Mesenchymal stem cell (in vitro differentiated cells and primary cell): Measurements from ENCODE around the gene PAGR1.
"Not testable (repeated sequence)": the region's sequence is repeated elsewhere in the genome, so short reads cannot be mapped to it uniquely, and the experiment has no call there.

Experiments
- DNase-seq: peaks from one replicate; pipeline ENCODE4 v3.0.0-alpha.2; 2013
- H2AFZ ChIP-seq: one replicate; pipeline ENCODE4 v1.6.1; 2013; ENCODE audit warnings: low read depth, mild to moderate bottlenecking, control low read depth, inconsistent platforms, low read length, moderate library complexity
- H2AK5ac ChIP-seq: 2 replicates; pipeline ENCODE4 v1.6.1; 2013; ENCODE audit warnings: low read length, moderate library complexity, mild to moderate bottlenecking, inconsistent platforms; ENCODE audit not compliant: severe bottlenecking
- H2BK120ac ChIP-seq: one replicate; pipeline ENCODE4 v1.6.1; 2013; ENCODE audit warnings: low read depth, mild to moderate bottlenecking, inconsistent platforms, low read length, moderate library complexity
- H2BK12ac ChIP-seq, 2 experiments: one replicate each; pipeline ENCODE4 v1.6.1; 2013; ENCODE audit warnings: inconsistent platforms in 2 of 2, low read length in 2 of 2, mild to moderate bottlenecking in 2 of 2, moderate library complexity in 2 of 2, control low read depth in 1 of 2
- H2BK15ac ChIP-seq: one replicate; pipeline ENCODE4 v1.6.1; 2013; ENCODE audit warnings: mild to moderate bottlenecking, low read depth, inconsistent platforms; ENCODE audit not compliant: poor library complexity, severe bottlenecking
- H2BK5ac ChIP-seq: 2 replicates; pipeline ENCODE4 v1.6.1; 2013; ENCODE audit warnings: low read depth, mild to moderate bottlenecking, low read length, control low read depth, inconsistent platforms; ENCODE audit not compliant: poor library complexity, severe bottlenecking
- H3K14ac ChIP-seq, 2 experiments: one replicate each; pipeline ENCODE4 v1.6.1; 2013; ENCODE audit warnings: inconsistent platforms in 2 of 2, low read length in 2 of 2, control low read depth in 1 of 2, mild to moderate bottlenecking in 1 of 2, moderate library complexity in 1 of 2
- H3K18ac ChIP-seq, 2 experiments: one replicate each; pipeline ENCODE4 v1.6.1; 2013; ENCODE audit warnings: inconsistent platforms in 2 of 2, low read length in 2 of 2, control low read depth in 1 of 2, low read depth in 1 of 2, mild to moderate bottlenecking in 1 of 2
- H3K23ac ChIP-seq, 2 experiments: one replicate each; pipeline ENCODE4 v1.6.1; 2013; ENCODE audit warnings: inconsistent platforms in 2 of 2, low read length in 2 of 2, mild to moderate bottlenecking in 2 of 2, moderate library complexity in 2 of 2, control low read depth in 1 of 2
- H3K27ac ChIP-seq: 2 replicates; pipeline ENCODE4 v1.5.1; 2013; ENCODE audit warnings: mild to moderate bottlenecking, moderate library complexity, low read length, control low read depth, inconsistent platforms; ENCODE audit not compliant: poor library complexity, severe bottlenecking
- H3K27me3 ChIP-seq, 2 experiments: 2 replicates each; pipeline versions ENCODE4 v1.6.1 to v1.7.0; 2013; ENCODE audit warnings: low read length in 2 of 2, mild to moderate bottlenecking in 2 of 2, moderate library complexity in 2 of 2, control low read depth in 1 of 2, inconsistent platforms in 1 of 2; ENCODE audit not compliant: control insufficient read depth in 1 of 2, insufficient read depth in 1 of 2
- H3K36me3 ChIP-seq, 2 experiments: 2 replicates each; pipeline versions ENCODE4 v1.6.1 to v1.7.0; 2013; ENCODE audit warnings: low read length in 2 of 2, control low read depth in 1 of 2, inconsistent platforms in 1 of 2, low read depth in 1 of 2, mild to moderate bottlenecking in 1 of 2; ENCODE audit not compliant: insufficient read depth in 2 of 2, control insufficient read depth in 1 of 2
- H3K4ac ChIP-seq, 2 experiments: one replicate each; pipeline ENCODE4 v1.6.1; 2013; ENCODE audit warnings: inconsistent platforms in 2 of 2, low read length in 2 of 2, mild to moderate bottlenecking in 2 of 2, moderate library complexity in 2 of 2, control low read depth in 1 of 2, low read depth in 1 of 2
- H3K4me1 ChIP-seq: 2 replicates; pipeline ENCODE4 v1.6.1; 2013; ENCODE audit warnings: low read depth, low read length, control low read depth; ENCODE audit not compliant: control insufficient read depth, insufficient read depth
- H3K4me2 ChIP-seq: 2 replicates; pipeline ENCODE4 v1.6.1; 2013; ENCODE audit warnings: low read length, mild to moderate bottlenecking, inconsistent platforms; ENCODE audit not compliant: poor library complexity, severe bottlenecking
- H3K4me3 ChIP-seq, 2 experiments: 2 replicates each; pipeline versions ENCODE4 v1.5.1 to v1.7.0; 2013; ENCODE audit warnings: low read length in 2 of 2, mild to moderate bottlenecking in 2 of 2, control low read depth in 1 of 2, low read depth in 1 of 2; ENCODE audit not compliant: insufficient read depth in 1 of 2
- H3K79me1 ChIP-seq: replicated peaks from 2 replicates; pipeline ENCODE4 v1.6.1; 2013; ENCODE audit warnings: mild to moderate bottlenecking, control low read depth, low read length, inconsistent platforms; ENCODE audit not compliant: poor library complexity, severe bottlenecking
- H3K9ac ChIP-seq: 2 replicates; pipeline ENCODE4 v1.7.0; 2013; ENCODE audit warnings: mild to moderate bottlenecking, low read length, moderate library complexity
- H3K9me3 ChIP-seq: 2 replicates; pipeline ENCODE4 v1.7.0; 2013; ENCODE audit warnings: mild to moderate bottlenecking, low read length; ENCODE audit not compliant: control insufficient read depth
- H4K8ac ChIP-seq: one replicate; pipeline ENCODE4 v1.6.1; 2013; ENCODE audit warnings: inconsistent platforms, mild to moderate bottlenecking, low read length, moderate library complexity
- H4K91ac ChIP-seq: one replicate; pipeline ENCODE4 v1.6.1; 2013; ENCODE audit warnings: mild to moderate bottlenecking, low read length, inconsistent platforms
- WGBS: methylation state at CpG from one replicate; pipeline ENCODE4 v1.1.7; 2013; ENCODE audit warnings: mixed read lengths; 5-methylcytosine and 5-hydroxymethylcytosine counted together

PAGR1 gene

GRCh38 chr16:29777576-29778350, 38.2 kb upstream of the PAGR1 start, which contains the start of gene ZG16:
TSS of gene ZG16 (plus strand) at chr16:29778256. CDS start at chr16:29779267, 1,011 bp downstream.
- WGBS, result 73% methylated on average over 7 of the region's 10 CpGs

GRCh38 chr16:29779474-29779873, 36.5 kb upstream of the PAGR1 start:
- no peak overlapping the region for H3K14ac ChIP-seq

More at GRCh38 chr16:29777576-29778350, 38.2 kb upstream of the PAGR1 start, which contains the start of gene ZG16:
- Histone ChIP-seq H3K27me3 (peaks cover 37 to 43% of the 10 kb centered on the region in 2 experiments), H3K18ac (no peak within 1 kb of the TSS), H3K4me3 (no peak within 1 kb of the TSS), H4K8ac (no peak within 1 kb of the TSS), H3K9me3 (no peaks in the 10 kb centered on the region), H2BK15ac (peak within 1 kb of the TSS; percentile 3), H3K23ac (no peak within 1 kb of the TSS), H2BK12ac (no peak within 1 kb of the TSS), H2BK120ac (no peak within 1 kb of the TSS), H3K4me2 (no peak within 1 kb of the TSS), H3K9ac (no peak within 1 kb of the TSS), H4K91ac (no peak within 1 kb of the TSS), H2BK5ac (no peak within 1 kb of the TSS), H3K4me1 (no peaks in the 10 kb centered on the region), H3K79me1 (no peaks in the 10 kb centered on the region), H3K14ac (no peak within 1 kb of the TSS), H3K36me3 (no peaks in the 10 kb centered on the region), H3K27ac (no peak within 1 kb of the TSS), H2AK5ac (no peak within 1 kb of the TSS), H2AFZ (no peak within 1 kb of the TSS), H3K4ac (no peak within 1 kb of the TSS)
- no peak for DNase-seq

GRCh38 chr16:29783094-29783953, 32.6 kb upstream of the PAGR1 start:
- H3K4me1 ChIP-seq, H2BK5ac ChIP-seq, H3K27ac ChIP-seq, H3K14ac ChIP-seq, H3K79me1 ChIP-seq, H3K9me3 ChIP-seq, H2BK15ac ChIP-seq, H2BK12ac ChIP-seq, H4K8ac ChIP-seq, H2AFZ ChIP-seq, DNase-seq, H3K36me3 ChIP-seq, H3K23ac ChIP-seq, H2BK120ac ChIP-seq, H3K9ac ChIP-seq, H3K4me3 ChIP-seq, H4K91ac ChIP-seq, H3K4me2 ChIP-seq, H3K18ac ChIP-seq, H2AK5ac ChIP-seq, H3K4ac ChIP-seq: not testable (repeated sequence)
- 86% methylated on average over 10 of the region's 13 CpGs for WGBS
- H3K27me3 ChIP-seq, result peaks cover 35 to 37% of the 10 kb centered on the region in 2 experiments

More at GRCh38 chr16:29779474-29779873, 36.5 kb upstream of the PAGR1 start:
- 71% methylated on average over 9 of the region's 10 CpGs for WGBS
- Histone ChIP-seq H3K36me3 (no peaks in the 10 kb centered on the region), H2BK120ac (no peak overlapping the region), H3K4me1 (no peaks in the 10 kb centered on the region), H2AK5ac (no peak overlapping the region), H3K4me3 (no peak overlapping the region), H2BK15ac (no peak overlapping the region), H3K9ac (no peak overlapping the region), H3K79me1 (no peaks in the 10 kb centered on the region), H4K91ac (no peak overlapping the region), H2AFZ (no peak overlapping the region), H3K9me3 (no peaks in the 10 kb centered on the region), H3K23ac (no peak overlapping the region), H3K4ac (no peak overlapping the region), H3K27ac (no peak overlapping the region), H2BK5ac (no peak overlapping the region), H2BK12ac (no peak overlapping the region), H3K4me2 (no peak overlapping the region), H3K27me3 (peaks cover 37 to 43% of the 10 kb centered on the region in 2 experiments), H4K8ac (no peak overlapping the region), H3K18ac (no peak overlapping the region)
- no peak for DNase-seq

GRCh38 chr16:29784157-29784556, 31.8 kb upstream of the PAGR1 start:
- Histone ChIP-seq H2AK5ac (no peak overlapping the region), H3K36me3 (no peaks in the 10 kb centered on the region), H2AFZ (no peak overlapping the region), H3K14ac (no peak overlapping the region), H3K4me1 (peaks cover 8% of the 10 kb centered on the region), H2BK12ac (no peak overlapping the region), H3K23ac (no peak overlapping the region), H3K79me1 (no peaks in the 10 kb centered on the region), H4K8ac (no peak overlapping the region), H2BK120ac (no peak overlapping the region), H2BK5ac (no peak overlapping the region), H3K4ac (no peak overlapping the region), H3K4me2 (no peak overlapping the region), H3K18ac (no peak overlapping the region), H3K4me3 (no peak overlapping the region), H3K27ac (no peak overlapping the region), H3K9ac (no peak overlapping the region), H3K27me3 (peaks cover 27 to 29% of the 10 kb centered on the region in 2 experiments), H3K9me3 (no peaks in the 10 kb centered on the region), H2BK15ac (no peak overlapping the region), H4K91ac (no peak overlapping the region)
- DNase-seq, result no peak
- no CpG with 5 or more reads among the region's 2 CpGs for WGBS
